Activated T-cell treated with anti-CD3 and anti-CD28 coated beads for 24 hours (primary cell): ENCODE results near the gene UFL1.
"Not testable (repeated sequence)": the region's sequence is repeated elsewhere in the genome, so short reads cannot be mapped to it uniquely, and the experiment has no call there.

Experiments used
- DNase-seq: peaks from one replicate; pipeline ENCODE4 v3.0.0-alpha.2; 2020; ENCODE audit warnings: low read depth

The UFL1 gene

GRCh38 chr6:96521644-96522464 lies at the start of gene UFL1:
Gene UFL1, plus strand, starts transcription at chr6:96521806. Its CDS starts 68 bp downstream, at chr6:96521874.
- peak; percentile 90 for DNase-seq

DNA sequence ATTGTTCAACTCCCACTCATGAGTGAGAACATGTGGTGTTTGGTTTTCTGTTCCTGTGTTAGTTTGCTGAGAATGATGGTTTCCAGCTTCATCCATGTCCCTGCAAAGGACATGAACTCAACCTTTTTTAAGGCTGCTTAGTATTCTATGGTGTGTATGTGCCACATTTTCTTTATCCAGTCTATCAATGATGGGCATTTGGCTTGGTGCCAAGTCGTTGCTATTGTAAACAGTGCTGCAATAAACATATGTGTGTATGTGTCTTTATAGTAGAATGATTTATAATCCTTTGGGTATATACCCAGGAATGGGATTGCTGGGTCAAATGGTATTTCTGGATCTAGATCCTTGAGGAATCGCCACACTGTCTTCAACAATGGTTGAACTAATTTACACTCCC lies 49.3 kb upstream of the UFL1 start:
- DNase-seq, result not testable (repeated sequence)

DNA sequence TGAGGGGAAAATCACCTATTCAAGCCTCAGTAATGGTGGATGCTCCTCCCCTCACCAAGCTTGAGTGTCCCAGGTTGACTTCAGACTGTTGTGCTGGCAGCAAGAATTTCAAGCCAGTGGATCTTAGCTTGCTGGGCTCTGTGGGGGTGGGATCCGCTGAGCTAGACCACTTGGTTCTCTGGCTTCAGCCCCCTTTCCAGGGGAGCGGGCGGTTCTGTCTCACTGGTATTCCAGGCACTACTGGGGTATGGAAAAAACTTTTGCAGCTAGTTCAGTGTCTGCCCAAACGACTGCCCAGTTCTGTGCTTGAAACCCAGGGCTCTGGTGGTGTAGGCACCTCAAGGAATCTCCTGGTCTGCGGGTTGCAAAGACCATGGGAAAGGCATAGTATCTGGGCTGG lies 42.9 kb upstream of the UFL1 start:
- no peak for DNase-seq

DNA sequence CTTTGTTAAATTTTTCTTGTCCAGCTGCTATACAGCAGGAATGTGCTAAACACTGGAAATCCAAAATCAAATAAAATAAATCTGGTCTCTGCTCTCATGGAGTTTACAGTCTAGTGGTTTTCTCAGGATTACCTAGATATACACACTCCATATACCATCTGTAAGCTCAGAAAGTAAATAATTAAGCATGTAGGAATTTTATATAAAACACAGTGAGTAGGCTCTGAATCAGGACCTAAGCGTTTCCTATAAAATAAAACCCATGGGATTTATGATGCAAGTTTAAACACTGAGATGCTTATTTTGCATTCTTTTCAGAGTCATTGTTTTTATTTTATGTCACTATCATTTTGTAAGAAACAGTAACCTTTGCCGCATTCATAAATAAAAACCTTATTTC lies 29.7 kb upstream of the UFL1 start:
- no peak for DNase-seq

DNA sequence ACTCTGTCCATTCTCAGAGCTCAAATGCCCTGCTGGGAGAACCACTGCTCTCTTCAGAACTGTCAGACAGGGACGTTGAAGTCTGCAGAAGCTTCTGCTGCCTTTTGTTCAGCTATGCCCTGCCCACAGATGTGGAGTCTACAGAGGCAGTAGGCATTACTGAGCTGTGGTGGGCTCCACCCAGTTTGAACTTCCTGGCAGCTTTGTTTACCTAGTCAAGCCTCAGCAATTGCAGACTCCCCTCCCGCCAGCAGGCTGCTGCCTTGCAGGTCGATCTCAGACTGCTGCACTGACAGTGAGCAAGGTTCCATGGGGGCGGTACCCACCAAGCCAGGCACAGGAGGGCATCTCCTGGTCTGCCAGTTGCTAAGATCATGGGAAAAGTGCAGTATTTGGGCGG lies 21.8 kb upstream of the UFL1 start:
- no peak for DNase-seq

- no peak for DNase-seq
Observed at GRCh38 chr6:96502915-96503314, 18.7 kb upstream of the UFL1 start.

DNA sequence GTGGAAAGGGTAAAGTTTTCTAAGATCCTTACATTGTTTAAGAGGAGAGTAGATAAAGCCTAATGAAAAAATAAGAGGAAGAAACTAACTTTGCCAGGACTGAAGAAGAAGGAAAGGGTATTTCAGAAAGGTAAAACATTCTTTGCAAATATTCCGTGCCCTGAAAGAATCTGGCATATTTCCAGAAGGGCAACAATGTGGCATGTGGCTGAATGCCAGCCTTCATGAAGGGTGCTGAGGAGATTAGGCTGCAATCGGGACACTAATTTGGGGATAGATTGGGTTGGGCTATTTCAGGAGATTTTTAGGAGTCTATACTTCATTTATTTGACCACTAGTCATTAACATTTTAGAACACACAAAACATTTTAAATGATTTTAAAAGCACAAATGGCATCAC lies 16.2 kb upstream of the UFL1 start:
- DNase-seq, result no peak

DNA sequence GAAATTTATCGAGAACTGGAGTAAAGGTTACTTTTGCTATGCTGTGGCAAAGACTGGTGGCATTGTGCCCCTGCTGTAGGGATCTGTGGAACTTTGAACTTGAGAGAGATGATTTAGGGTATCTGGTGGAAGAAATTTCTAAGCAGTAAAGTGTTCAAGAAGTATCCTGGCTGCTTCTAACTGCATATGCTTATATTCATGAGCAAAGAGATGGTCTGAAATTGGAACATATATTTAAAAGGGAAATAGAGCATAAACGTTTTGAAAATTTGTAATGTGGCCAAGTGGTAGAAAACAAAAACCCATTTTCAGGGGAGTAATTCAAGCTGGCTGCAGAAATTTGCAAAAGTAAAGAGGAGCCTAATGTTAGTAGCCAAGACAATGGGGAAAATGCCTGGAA lies 12.3 kb upstream of the UFL1 start:
- no peak for DNase-seq

GRCh38 chr6:96520171-96521115 lies 1.2 kb upstream of the UFL1 start:
- DNase-seq, result no peak

- DNase-seq, result no peak
Observed at GRCh38 chr6:96521306-96521643, 331 bp upstream of the UFL1 start.

GRCh38 chr6:96522465-96523009 lies 931 bp downstream of the UFL1 start:
- DNase-seq, result no peak

DNA sequence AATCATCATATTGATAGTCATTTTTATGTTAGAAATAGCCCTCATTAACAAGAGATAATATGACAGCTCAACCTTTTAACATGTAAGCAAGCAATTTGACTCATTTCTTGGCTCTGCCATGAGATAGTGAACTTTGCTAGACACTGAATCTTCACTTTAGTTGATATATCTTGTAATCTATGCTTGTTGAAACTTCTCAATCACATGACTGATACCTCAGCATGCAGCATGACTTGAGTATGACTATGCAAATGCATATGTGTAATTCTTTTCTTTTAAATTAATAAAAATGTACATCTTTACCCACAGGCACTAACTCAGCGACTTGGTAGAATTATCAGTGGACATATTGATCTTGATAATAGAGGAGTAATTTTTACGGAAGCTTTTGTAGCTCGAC lies 6.6 kb downstream of the UFL1 start:
- DNase-seq, result no peak

GRCh38 chr6:96532399-96532798 lies 10.8 kb downstream of the UFL1 start:
- no peak for DNase-seq

GRCh38 chr6:96537726-96538125 lies 16.1 kb downstream of the UFL1 start:
- no peak for DNase-seq

DNA sequence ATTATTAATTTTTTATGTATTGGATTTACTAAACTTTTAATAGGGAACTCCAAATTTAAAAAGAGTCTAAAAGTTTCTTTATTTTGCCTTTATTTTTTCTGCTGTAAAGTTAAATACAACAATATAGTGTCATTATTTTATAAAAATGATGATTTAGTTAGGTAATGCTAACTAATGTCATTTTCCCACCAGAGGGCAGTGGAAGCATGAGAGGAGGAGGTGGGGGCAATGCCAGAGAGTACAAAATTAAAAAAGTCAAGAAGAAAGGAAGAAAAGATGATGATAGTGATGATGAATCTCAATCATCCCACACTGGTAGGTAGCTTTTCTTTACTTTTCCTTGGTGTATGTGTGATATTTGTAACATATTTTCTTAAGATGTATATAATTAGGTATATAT lies 21.1 kb downstream of the UFL1 start:
- no peak for DNase-seq

DNA sequence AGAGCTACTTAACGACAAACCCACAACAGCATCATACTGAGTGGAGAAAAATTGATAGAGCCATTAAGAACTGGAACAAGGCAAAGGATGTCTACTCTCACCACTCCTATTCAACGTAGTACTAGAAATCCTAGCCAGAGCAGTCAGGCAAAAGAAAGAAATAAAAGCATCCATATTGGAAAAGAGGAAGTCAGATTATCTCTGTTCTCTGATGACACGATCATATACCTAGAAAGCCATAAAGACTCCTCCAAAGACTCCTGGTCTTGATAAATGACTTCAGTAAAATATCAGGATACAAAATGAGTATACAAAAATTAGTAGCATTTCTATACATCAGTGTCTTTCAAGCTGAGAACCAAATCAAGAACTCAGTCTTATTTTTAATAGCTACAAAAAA lies 24.3 kb downstream of the UFL1 start:
- DNase-seq, result no peak

DNA sequence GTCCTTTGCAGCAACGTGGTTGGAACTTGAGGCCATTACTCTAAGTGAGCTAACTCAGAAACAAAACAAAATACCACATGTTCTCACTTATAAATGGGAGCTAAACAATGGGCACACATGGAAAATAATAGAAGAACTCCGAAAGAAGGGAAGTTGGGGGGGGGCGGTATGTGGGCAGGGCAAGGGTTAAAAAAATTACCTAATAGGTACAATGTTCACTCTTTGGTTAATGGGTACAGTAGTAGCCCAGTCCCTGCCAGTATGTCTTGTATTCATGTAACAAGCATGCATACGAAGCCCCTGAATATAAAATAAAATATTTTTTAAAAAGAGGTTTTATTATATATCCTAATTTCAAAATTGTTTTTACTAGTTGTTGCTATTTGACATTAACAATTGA lies 26.0 kb downstream of the UFL1 start:
- no peak for DNase-seq

GRCh38 chr6:96554558-96554957 lies 33.0 kb downstream of the UFL1 start:
- DNase-seq, result no peak

GRCh38 chr6:96559740-96560139 lies 38.1 kb downstream of the UFL1 start:
- DNase-seq, result not testable (repeated sequence)

DNA sequence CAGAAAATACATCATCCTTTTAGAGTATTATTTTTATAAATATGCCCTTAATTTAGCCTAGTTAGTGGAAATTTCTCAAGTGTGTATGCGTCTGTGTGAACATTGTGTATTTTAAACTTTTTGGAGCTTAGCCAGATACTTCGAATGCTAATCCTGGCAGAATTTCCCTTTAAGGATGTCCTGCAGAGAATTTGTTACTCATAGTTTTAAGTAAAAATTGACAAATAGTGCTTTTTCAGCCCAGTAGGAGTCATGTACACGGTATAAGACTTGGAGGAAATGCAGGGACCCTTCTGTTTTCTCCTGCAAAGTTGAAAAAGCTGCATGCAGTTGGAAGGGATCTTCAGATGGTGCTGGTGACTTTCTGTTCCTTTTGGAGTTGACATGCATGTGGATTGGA lies 41.3 kb downstream of the UFL1 start, which contains the start of gene FHL5:
Gene FHL5, plus strand, starts transcription at position 243 of the 400 bp plus-strand sequence. CDS start 40,486 bp downstream, outside the sequence.
- DNase-seq, result no peak

DNA sequence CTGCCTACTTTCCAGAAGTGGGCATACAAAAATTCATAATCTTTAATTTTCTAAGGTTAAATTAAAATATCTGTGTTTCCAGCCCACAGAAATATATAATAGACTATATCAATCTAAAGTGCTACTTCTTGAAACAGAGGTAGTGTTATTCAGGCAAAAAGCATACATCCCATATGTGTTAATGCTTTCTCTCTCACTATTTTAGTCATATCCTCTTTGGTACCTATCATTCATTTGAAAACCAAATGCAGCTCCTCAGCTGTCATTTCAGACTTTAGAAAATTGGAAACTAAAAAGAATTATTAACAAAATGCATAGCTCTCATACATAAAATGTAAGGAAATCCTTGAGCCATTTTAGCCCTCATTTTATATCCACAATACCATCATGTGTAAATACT lies 42.2 kb downstream of the UFL1 start:
- no peak for DNase-seq

- no peak for DNase-seq
Observed at GRCh38 chr6:96570053-96570452, 48.4 kb downstream of the UFL1 start.

- no peak for DNase-seq
Observed at GRCh38 chr6:96571551-96571950, 49.9 kb downstream of the UFL1 start.
